GM18909 (cell line): ENCODE results near the gene THRB.
"Not testable (repeated sequence)": the region's sequence is repeated elsewhere in the genome, so short reads cannot be mapped to it uniquely, and the experiment has no call there.

ENCODE experiments used
- ATAC-seq: cut with Tn5 transposase; IDR thresholded peaks from one replicate; pipeline ENCODE4 v1.9.1; 2021; ENCODE audit warnings: mild to moderate bottlenecking; ENCODE audit not compliant: unreplicated experiment, poor library complexity

Gene THRB

DNA sequence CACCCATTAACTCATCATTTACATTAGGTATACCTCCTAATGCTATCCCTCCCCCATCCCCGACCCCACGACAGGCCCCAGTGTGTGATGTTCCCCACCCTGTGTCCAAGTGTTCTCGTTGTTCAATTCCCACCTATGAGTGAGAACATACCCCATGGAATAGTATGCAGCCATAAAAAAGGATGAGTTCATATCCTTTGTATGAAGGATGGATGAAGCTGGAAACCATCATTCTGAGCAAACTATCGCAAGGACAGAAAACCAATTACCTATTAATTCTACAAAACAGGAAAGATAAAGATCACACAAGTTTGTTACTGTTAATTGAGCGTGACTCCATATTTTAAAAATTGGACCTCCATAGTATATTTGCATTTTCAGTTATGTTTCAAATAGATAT lies 81.0 kb downstream of the THRB start:
- not testable (repeated sequence) for ATAC-seq

DNA sequence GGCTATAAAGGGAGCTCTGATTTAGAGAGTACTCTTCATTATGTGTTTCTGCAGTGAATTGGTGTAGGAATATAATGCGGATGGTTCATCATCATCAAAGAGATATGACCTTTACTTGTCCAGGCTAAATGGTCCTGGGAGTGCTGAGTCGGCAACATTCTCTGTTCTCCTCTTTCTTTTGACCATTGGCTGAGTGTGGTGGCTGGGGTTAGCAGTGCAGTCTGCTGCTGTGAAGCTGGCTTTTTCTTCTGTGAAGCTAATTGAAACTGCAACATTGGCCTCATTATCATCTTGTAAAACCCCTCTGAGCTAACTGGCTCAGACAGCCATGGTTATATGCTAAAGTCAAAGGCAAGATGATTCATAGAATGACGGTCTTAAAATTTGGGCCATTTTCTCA lies 83.8 kb downstream of the THRB start:
- ATAC-seq, result no peak

DNA sequence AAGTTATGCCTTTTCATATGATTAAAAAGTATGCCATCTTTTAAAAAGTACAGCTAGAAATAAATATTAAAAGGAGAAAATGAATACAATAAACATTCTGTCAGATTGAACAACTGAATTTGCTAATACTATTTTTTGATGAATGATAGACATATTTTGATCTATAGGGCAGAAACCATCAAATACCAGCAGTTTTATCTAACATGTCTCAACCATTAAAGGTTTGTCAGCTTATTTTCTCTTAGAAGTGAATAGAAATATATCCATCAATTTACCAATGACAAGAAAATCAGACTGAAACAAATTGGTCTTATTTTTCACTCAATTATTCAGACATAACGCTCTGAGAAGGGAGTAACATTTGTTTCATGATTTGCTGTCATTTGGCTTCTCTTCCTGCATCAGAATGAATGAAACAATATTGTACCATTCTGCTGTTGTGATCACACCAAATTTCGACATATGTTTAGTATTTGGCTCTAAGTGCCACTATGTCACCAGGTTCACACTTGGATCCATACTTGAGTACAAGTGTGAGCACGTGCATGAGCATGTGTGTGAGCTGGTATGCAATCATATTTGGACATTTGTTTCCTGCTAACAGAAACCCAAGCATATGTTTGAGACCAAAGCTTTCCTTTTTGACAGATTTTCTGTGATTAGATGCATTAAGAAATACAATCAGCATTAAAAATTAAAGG lies 86.5 kb downstream of the THRB start:
- no peak for ATAC-seq

DNA sequence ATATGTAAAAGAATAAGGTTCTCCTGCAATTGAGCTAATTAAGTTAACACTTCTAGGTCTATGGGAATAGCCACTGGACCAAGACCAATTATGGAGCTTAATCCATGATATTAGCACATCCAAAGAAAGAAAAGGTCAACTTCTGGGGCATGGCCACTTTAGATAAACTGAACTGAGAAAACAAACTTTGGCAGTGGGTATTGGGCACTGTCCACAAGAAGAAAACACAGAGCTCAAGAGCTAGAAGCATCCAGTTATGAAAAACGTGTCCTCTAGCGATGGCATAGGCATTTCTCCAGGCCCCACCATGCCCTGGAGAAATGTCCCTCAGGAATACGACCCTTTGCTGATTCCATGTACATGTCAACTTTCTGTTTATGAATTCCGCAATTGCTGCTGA lies 87.8 kb downstream of the THRB start:
- ATAC-seq, result no peak

DNA sequence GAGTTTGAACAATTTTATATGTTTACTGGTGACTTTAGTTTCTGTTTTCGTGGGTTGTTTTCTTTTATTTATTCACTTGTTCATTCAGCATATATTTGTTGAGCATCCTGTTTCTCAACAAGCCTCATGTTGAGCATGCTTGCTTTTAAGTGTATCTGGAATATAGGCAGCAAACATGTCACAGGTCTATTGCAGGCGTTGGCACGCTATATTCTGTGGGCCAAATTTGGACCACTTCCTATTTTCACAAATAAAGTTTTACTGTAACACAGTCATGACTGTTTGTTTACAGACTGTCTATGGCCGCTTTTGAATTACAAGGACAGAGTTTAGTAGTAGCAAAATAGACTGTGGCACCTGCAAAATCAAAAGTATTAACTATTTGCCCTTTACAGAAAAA lies 89.6 kb downstream of the THRB start:
- no peak for ATAC-seq

DNA sequence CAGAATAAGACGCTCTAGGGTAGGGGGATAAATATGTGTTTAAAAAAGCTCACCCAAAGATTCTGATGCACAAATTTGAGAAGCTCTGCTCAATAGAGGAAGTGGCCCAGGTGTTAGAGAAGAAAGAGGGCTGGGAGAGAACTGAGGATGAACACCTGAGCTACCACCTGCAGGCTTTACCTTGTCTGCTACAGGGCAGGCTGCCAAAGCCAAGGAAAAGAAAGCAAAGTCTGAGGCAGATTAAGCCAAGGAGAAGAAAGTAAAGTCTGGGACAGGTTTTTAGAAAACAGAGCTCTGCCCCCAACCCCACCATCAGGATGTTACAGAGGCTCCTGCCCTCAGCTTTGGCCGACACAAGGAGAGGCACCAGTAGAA lies 92.9 kb downstream of the THRB start:
- no peak for ATAC-seq

DNA sequence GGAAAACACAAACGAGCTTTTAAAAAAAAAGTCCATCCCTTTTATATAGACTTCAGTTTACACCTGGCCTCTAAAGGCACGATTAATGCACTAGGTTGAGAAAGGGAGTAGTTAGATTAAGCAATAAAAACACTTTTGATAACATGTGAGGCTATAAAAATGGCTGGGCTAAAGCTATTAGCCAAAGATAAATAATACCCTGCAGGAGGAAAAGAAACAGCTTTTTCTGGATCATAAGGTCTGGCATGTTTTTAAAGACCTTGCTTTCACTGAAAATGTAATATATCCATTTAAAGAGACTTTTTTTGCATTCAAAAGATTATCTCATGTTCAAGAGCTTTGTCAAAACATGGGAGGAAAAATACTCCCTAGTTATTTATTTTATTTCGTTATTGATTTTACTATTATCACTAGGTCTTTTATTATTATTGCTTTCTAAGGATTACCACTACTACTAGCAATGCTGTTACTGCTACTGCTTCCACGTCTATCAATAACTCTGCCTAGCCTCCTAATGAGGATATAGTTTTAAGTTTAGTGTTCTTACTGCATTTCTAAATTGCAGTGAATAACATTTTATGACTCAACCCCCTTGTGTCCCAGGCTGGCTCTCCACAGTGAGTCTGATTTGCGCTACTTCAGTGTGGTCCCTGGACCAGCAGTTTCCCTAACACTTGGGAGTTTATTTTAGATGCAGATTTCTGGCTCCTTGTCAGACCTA lies 93.4 kb downstream of the THRB start:
- no peak for ATAC-seq

DNA sequence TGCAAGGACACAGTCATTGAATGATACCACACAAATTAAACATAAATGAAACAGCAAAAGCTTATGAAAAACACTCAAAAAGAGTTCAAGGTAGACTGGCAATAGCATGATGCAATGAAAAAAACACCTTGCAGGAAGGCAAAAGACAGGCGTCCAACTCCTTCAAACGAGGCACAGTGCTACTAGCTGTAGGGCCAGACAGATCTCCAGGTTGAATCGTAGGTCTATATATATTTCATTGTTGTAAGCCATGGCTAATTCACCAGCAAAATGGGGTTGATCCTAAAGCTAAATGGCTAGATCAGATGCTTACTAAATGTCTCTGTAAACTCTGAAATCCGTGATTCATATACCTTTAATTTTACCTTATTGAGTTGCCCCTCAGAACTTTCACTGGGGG lies 94.2 kb downstream of the THRB start:
- ATAC-seq, result no peak

DNA sequence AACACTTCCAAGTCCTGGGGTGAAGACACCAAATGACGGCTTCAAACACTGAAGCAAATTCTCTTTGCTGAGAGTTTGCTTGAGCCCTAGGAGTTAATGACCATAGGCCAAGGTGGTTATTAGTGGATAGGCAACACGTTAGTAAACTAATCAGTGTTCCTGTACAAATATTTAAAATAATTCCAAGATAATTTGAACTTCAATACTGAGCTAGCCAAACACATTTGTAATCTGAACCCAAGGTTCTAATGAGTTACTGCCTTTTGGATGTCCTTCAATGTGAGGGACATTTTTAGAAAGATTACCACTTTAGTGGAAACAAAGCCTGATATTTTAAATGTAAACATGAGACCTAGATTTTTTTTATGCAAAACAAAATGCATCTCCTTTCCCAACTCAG lies 94.6 kb downstream of the THRB start:
- no peak for ATAC-seq

DNA sequence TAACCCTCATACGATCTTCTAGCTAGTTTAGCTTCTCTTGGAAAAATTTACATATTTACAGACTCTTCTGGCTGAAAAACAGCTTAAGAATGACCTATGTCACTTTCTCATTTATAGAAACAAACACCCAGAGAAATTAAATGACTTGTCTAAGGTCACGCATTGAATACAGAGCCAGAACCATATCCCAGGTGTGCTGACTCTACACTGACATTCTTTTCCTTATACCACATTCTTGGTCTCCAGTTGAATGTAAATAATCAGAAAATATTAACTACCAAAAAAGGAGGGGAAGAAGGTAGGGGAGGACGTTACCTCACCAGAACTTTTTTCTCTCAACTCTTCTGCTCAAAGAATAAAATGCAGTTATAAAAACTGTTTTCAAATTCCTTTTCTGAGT lies 95.0 kb downstream of the THRB start:
- ATAC-seq, result no peak

DNA sequence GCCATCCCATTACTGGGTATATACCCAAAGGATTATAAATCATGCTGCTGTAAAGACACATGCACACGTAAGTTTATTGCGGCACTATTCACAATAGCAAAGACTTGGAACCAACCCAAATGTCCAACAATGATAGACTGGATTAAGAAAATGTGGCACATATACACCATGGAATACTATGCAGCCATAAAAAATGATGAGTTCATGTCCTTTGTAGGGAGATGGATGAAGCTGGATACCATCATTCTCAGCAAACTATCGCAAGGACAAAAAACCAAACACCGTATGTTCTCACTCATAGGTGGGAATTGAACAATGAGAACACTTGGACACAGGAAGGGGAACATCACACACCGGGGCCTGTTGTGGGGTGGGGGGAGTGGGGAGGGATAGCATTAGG lies 95.9 kb downstream of the THRB start:
- not testable (repeated sequence) for ATAC-seq

DNA sequence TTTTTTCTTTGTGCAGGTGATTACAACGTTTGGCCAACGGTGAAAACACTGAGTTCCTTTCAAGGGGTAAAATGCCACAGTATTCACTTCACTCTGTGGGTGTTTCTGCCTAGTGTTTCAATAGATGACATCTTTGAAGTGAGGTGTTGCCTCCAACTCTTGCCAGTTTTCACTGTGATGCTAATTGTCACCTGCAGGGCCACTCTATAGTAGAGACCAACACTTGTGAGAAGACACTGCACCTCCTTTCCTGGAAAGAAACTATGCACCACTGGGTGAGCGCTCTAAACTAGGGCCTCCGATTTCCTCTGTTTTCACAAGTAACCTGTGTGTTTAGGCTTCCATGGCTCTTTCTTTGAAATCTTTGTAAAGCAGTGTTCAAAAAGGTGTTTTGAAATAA lies 98.3 kb downstream of the THRB start:
- no peak for ATAC-seq

DNA sequence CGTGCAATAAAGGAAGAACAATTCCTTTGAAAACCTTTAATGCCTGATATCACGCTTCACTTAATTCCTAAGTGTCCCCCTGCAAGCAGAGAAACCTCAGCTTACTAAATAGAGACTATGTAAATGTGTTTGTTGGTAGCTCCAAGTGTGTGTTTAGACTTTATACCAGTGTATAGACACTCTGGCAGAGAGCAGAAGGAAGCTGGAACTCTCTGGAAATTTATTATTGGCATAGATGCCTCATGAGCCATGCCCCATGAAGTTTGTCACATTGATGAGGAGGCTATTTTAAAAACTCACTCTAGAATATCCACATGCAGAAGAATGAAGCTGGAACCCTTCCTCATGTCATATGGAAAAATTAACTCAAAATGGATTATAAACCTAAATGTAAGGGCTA lies 99.9 kb downstream of the THRB start:
- ATAC-seq, result no peak

DNA sequence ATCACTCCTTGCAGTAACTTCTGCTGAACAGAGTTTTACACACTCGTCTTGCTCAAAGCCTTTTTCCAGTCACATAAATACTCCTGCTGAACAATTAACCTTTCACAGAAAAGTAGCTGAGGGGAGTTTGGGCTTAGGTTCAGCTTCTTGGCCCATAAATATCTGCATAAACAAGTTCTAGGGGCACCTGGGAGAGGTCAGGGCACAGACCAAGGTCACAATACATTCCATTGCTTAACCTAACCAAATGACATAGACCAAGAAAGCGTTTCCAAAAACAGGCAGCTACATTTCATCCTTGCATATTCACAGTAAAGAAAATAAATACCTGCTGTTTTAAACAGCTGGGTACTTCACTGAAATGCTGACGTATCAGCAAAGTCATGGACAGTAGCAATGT lies 101.3 kb downstream of the THRB start:
- no peak for ATAC-seq

DNA sequence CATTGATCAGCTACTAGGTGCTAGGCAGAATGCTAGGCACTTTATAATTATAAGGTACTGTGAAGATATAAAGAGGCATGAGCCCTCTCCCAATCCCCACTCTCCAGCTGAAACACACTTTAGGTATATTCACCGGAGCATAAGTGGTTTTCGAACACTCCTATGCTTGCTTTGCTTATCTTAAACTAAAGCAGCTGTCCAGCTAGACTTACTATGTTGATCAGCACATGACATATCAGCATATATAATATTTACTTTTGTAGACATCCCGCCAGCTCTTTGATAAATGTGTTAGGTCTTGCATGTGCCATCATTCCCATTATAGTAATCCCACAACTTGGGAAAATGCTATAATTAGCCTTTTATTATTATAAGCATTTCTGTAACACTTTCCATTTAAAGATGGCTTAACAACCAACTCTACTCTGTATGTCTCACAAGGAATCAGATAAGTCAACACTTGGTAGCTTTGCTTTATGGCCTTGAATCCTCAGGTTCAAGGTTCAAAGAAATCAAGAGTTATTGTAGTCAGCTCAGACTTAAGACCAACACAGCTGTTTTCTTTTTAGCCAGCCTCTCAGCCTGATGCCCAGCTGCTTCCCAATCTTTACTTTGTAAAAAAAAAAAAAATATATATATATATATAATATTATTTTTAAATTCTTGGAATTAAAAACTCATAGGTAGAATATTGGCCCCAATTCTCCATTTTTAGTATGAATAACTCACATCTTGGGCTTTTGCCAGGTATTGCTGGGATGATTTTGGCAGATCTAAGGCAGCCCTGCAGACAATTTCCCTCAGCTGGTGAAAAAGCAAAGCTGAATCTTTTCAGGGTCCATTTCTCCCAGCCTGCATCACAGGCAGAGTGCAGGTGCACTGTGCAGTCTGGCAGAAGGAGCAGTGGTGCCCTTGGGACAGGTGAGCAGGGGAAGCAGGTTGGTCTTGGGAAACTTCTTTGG lies 104.2 kb downstream of the THRB start:
- no peak for ATAC-seq

DNA sequence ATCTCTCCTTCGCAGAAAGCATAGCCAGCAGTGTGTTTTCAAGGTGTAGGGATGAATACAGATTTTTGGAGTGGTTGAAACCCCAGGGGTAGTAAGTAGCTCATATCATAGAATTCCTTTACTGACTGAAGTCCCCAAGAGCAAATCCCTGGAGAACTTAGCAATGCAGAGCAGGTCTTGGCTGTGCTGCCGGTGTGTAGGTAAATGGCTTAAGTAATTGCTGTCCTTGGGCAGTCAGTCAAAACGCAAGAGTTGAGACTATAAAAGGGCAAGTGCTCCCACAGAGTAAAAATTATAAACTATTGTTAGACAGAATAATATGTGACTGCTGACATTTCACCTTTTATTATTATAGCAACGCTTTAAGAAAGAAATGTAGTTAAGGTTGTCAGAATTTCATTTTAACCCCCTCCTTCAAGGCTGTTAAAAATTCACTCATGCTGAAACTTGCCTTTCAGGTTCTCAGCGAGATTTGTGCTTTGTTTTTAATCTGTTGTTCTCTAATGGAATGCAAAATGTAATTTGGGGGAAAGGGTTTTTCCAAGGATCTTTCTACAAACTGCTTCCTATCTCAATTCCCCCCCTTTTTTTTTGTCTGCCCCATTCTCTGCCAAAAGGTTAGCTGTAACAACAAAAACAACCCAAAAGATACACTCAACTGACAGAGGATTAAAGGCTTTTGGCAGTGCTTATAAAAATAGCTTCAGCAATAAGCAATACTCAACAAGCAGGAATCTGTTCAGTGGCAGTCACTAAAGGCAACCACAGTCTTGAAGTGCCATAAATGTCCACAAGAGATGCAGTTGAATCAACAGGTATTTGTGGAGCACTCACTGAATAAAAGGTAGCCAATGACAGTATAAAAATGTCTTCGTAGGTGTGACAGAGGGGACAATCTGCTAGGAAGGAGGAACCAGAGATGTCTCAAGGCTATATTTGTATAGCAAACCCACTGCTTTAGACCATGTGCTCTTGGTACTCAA lies 105.3 kb downstream of the THRB start:
- ATAC-seq, result no peak

DNA sequence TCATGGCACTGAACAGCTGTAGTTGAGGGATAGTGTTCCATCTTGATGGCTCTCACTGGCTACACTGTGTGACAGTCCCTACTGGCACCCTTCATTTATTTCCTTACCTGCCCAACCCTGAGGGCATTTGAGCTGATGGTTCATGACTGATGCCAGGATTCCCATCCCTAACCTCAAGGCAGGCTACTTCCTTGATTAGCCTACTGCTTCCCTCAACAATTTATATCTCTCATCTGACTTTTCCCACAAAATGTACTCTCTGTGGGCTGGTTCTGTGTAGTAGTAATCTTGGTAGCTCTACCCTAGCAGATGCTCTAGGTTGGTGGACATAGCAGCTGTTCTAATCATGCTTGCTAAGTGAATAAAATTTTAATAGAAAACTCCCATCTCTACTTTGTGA lies 106.0 kb downstream of the THRB start:
- ATAC-seq, result no peak

DNA sequence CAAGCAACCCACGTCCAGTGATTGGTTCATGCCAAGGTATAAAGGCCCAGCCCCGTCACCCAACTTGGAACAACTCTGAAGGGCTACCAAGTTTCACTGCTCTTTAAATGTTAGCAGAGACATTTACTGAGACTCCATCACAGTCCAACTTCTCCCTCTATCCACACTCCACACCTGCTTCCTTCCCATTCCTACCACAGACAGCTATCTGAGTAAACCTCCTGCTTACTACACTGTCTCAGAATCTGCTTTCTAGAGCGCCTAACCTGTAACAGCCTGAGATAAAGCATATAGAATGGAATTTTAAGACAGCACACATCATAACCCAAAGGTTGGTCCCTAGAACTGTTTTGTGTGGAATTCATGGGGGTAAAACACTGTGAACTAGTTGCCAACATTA lies 106.5 kb downstream of the THRB start:
- ATAC-seq, result no peak

DNA sequence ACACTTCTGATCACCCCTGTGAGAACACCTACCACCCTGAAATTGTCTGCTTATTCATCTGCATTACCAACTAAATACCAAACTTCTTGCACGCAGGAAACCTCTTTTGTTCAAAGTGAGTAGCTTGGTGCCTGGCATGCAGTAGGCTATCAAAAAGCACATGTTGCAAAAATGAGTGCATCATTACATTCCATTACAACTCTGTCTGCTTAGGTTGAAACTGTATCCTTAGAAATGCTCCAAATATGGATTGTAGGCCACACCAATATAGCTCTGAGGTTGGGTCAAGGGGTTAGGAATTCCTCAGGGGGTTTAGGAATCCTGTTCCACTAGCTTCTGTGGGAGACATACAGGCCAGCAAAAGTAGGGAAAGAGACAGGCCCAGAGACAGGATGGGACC lies 107.2 kb downstream of the THRB start:
- no peak for ATAC-seq

DNA sequence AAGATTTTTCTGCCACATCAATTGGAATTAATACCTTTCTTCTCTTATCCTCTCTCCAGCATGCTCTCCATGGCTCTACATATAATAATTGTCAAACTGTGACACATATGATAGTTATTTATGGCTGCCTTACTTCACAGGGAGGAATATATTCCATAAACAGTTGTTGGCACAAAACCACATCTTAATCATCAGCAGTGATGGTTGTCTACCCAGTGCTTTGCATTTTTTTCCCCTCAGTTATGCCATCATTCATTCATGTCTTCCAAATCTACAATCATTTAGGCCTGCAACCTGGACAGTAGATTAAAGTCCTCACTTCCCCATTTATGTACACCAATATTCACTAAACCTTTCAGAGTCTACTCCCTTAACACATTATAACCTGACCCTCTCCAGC lies 107.7 kb downstream of the THRB start:
- ATAC-seq, result no peak
